GM12874 (cell line): ENCODE data around the gene ATF7IP2.

Experiments
- TF ChIP-seq, protein P1 (sequence below): IDR thresholded peaks from 2 replicates; pipeline ENCODE4 v1.5.1; 2011; ENCODE audit warnings: low read depth, mild to moderate bottlenecking, control low read depth, low read length, moderate library complexity; ENCODE audit not compliant: insufficient read depth

Gene ATF7IP2

DNA sequence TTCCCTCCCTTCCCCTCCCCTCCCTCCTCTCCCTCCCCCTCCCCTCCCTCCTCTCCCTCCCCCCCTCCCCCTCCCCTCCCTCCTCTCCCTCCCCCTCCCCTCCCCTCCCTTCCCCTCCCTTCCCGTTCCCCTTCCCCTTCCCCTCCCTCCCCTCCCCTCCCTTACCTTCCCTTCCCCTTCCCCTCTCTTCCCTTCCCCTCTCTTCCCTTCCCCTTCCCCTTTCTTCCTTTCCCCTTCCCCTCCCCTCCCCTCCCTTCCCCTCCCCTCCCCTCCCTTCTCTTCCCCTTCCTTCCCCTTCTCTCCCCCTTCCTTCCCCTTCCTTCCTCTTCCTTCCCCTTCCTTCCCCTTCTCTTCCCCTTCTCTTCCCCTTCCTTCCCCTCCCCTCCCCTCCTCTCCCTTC lies 133.4 kb downstream of the ATF7IP2 start:
- TF ChIP-seq, protein P1, sequence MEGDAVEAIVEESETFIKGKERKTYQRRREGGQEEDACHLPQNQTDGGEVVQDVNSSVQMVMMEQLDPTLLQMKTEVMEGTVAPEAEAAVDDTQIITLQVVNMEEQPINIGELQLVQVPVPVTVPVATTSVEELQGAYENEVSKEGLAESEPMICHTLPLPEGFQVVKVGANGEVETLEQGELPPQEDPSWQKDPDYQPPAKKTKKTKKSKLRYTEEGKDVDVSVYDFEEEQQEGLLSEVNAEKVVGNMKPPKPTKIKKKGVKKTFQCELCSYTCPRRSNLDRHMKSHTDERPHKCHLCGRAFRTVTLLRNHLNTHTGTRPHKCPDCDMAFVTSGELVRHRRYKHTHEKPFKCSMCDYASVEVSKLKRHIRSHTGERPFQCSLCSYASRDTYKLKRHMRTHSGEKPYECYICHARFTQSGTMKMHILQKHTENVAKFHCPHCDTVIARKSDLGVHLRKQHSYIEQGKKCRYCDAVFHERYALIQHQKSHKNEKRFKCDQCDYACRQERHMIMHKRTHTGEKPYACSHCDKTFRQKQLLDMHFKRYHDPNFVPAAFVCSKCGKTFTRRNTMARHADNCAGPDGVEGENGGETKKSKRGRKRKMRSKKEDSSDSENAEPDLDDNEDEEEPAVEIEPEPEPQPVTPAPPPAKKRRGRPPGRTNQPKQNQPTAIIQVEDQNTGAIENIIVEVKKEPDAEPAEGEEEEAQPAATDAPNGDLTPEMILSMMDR: no peak

DNA sequence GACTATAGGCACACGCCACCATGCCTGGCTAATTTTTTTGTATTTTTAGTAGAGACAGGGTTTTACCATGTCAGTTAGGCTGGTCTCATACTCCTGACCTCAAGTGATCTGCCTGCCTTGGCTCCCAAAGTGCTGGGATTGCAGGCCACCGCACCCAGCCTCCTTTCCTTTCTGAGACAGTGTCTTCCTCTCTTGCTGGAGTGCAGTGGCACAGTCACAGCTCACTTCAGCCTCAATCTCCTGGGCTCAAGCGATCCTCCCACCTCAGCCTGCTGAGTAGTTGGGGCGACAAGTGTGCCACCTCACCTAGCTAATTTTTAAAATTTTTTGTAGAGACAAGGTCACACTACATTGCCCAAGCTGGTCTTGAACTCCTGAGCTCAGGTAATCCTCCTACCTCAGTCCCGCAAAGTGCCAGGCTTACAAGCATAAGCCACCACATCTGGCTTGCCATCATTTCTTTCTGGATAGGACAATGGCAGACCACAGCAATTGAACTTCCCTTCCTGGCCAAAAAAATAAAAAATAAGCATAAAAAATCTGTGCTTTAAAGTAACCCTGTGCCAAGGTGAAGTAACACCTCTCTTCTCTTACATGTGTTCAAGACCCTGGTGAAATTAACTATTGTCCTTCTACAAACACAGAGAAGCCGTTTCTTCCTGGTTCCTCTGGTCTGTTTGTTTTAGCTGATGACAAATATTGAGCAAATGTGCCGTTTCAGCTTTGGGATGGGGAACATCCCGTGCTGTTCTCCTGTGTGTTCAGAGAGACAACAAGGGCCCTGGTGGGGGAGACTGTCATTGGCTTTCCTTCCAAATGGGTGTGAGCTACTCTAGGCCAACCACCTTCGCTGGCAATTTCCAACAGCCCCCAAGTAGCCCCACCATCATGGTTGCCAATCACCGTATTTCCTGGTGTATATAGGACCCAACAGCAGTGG lies 134.3 kb downstream of the ATF7IP2 start:
- TF ChIP-seq, protein P1: no peak

DNA sequence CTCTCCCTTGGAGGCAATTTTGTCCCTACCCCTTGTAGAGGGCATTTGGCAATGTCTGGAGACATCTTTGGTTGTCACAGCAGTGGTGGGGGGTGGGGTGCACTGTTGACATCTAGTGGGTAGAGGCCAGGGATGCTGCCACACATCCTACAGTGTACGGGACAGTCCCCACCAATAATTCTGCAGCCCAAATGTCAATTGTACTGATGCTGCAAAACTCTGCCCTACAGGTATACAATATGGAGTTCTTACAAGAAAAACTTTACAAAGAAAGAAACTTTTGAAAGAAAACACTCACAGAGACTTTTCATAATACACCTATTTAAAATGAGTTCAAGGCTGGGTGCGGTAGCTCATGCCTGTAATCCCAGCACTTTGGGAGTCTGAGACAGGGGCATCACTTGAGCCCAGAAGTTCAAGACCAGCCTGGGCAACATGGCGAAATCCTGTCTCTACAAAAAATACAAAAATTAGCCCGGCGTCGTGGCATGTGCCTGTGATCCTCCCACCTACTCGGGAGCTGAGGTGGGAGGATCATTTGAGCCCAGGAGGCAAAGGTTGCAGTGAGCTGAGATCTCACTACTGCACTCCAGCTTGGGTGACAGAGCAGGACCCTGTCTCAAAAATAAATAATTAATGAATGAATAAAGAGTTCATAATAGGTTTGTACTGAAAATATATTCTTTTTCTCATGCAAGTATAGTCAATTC lies 135.2 kb downstream of the ATF7IP2 start:
- TF ChIP-seq, protein P1: no peak

DNA sequence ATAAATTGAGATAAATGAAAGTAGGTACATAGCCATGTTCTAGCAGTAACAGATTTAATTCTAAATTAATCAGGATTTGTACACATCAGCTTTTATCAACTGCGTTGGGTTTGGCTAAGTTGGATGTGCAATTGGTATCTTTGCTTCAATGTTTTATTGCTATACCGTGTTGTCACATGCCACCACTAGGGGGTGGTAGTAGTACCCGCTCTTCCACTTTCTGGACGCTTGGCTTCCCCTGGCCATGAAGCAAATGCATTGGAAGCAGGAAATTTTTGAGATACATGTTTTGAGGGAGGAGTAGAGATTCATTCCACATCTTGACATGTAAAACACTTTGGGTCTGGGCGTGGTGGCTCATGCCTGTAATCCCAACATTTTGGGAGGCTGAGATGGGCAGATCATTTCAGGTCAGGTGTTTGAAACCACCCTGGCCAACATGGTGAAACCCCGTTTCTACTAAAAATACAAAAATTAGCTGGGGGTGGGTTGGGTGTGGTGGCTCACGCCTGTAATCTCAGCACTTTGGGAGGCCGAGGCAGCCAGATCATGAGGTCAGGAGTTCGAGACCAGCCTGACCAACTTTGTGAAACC lies 135.9 kb downstream of the ATF7IP2 start:
- TF ChIP-seq, protein P1: peak; percentile 73

DNA sequence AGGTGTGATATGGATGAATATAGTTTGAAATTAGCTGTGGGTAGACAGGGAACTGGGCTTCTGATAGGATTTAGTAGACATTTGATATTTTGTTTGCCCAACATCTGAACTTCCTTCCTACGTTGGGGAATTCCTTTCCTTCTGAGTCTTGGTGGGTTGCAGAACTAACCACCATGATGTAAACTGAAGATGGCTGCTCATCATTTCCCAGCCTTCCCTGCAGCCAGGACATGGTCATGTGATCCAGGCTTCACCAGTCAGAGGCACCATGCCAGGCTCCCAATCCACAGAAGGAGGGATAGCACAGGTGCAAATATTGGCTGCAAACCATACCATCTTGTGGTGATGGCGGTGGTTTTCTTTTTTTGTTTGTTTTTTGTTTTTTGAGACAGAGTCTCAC lies 137.1 kb downstream of the ATF7IP2 start:
- TF ChIP-seq, protein P1: no peak

DNA sequence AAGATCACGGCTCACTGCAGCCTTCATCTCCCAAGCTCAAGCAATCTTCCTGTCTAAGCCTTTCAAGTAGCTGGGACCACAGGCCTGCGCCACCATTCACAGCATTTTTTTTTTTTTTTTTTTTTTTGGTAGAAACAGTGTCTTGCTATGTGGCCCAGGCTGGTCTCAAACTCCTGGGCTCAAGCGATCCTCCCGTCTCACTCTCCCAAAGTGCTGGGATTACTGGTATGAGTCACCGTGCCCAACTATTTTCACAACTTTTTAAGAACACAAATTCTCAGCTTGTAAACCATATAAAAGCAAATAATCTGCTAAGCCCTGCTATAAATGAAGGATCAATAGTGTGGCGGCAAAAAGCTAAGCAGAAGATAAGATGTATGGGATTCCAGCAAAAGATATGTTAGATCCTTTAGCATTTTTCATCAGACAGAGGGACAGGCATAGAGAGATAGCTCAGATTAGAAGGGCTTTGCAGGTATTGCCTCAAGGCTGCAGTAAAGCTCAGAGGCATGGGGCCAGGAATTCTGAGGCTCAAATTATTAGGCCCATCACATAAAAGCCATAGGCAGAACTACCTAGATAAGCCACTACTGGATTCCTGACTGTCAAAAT lies 139.5 kb downstream of the ATF7IP2 start:
- TF ChIP-seq, protein P1: no peak

DNA sequence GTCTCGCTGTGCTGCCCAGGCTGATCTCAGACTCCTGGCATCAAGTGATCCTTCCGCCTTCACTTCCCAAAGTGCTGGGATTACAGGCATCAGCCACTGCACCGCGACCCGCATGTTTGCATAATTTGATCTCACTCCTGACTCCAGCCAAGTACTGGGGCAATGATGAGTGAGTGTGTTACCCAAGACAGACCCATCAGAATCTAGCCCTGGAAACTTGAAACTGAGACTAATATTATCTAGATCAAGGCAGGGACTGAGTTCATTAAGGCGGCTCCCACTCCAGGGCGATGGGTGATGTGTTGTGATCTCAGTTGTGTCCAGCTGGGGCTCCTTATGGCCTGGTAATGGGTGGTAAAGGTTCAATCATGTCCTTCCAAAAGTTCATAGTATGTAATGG lies 141.1 kb downstream of the ATF7IP2 start:
- TF ChIP-seq, protein P1: no peak
